Right atrium auricular region (tissue), 2 donors: ENCODE data around the gene CNGA1. TPM values are rescaled to one million over a fixed set of nuclear protein-coding genes. Genes with fewer than 3 reads are reported as not detected.
A peak's percentile ranks its signal among the peaks of the same experiment; 100 is the strongest.

Source experiments
- DNase-seq: peaks from one replicate; pipeline ENCODE4 v3.0.0-alpha.2; 2019; ENCODE audit warnings: low spot score
- H3K27ac ChIP-seq, 2 donors: fragments of 200-600 bp; sonication (generic); 1 replicate in 1 of 2; 2 replicates in 1 of 2; pipeline ENCODE4 v1.5.1; 2016 to 2019
- H3K27me3 ChIP-seq, 2 donors: fragments of 200-600 bp; sonication (generic); one replicate each; pipeline versions ENCODE4 v1.5.1 to v1.6.0; 2017 to 2019
- H3K36me3 ChIP-seq: fragments of 200-600 bp; sonication (generic); one replicate; pipeline ENCODE4 v1.5.1; 2016
- H3K4me1 ChIP-seq, 2 donors: fragments of 200-600 bp; sonication (generic); one replicate each; pipeline versions ENCODE4 v1.5.1 to v1.6.0; 2017 to 2019
- H3K4me3 ChIP-seq, 2 donors: fragments of 200-600 bp; sonication (generic); 1 replicate in 1 of 2; 2 replicates in 1 of 2; pipeline ENCODE4 v1.5.1; 2017 to 2019; ENCODE audit warnings: mild to moderate bottlenecking in 1 of 2, moderate library complexity in 1 of 2
- H3K9me3 ChIP-seq, 2 donors: fragments of 200-600 bp; sonication (generic); one replicate each; pipeline ENCODE4 v1.5.1; 2019
- CTCF ChIP-seq, 2 donors: fragments of 200-600 bp; sonication (generic); IDR thresholded peaks; one replicate each; pipeline ENCODE4 v1.5.1; 2019; ENCODE audit warnings: antibody characterized with exemption in 2 of 2
- total RNA-seq, 2 donors: library from RNA; depleted of rRNA; stranded (reverse); fragments of >200 nt; gene quantifications; one replicate each; pipeline ENCODE4 v1.1.0, GENCODE V29; 2016

The CNGA1 gene
- under 1 TPM in 1 of 2 donors, not detected in 1; 0.24 TPM for total RNA-seq

DNA sequence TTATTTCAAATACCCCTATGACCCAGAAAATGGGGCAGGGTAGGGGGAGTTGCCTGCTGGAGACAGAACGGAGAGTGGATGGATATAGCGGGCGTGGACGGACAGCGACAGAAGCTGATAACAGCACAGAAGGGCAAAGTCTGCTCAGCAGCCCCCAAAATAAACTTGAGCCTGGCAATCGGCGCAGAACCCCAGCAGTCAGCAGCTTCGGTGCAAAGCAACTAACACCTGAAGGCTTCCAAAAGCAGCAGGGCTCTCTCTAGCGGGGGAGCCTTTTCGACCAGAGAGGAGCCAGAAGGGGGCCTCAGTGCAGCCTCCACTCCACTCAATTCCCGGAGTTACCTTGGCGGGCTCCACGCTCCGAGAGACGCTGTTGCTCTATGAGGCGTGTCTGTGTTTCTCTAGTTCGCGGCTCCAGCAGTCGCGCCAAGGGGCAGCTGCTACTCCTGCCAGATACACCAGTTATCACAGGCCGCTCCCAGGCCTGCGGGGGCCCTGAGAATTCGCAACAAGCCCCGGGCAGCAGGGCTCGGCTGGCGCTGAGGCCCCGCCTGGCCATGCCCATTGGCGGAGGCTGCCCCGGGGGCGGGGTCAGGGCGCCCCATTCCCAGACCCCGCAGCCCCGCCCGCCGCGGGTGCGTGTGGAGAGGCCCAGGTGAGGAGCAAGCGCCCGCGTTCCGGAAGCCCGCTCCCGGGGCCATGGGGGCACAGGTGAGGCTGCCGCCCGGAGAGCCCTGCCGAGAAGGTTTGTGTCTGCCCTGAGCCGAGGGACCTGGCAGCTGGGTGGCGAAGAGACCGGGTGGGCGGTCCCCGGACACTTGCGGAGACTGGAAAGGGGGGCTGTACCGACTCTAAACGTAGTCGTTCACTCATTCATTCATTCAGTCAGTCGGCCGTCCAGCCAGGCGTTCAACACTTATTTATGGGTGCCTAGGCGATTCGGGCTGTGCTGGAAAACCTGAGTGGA lies at the start of gene CNGA1, which contains the start of gene NIPAL1:
TSS of gene CNGA1 (minus strand) at position 541 of the 967 bp plus-strand sequence. CDS start 63,992 bp downstream, outside the sequence.
TSS of gene NIPAL1 (plus strand) at position 632 of the 967 bp plus-strand sequence. CDS start at position 700, 68 bp downstream.
- Histone ChIP-seq H3K27ac (peak within 1 kb of the TSS; percentile 63 to 85), H3K36me3 (no peaks in the 10 kb centered on the region), H3K27me3 (peaks cover 0 to 4% of the 10 kb centered on the region in 2 donors), H3K4me1 (peaks cover 0 to 18% of the 10 kb centered on the region in 2 donors), H3K4me3 (peak within 1 kb of the TSS; percentile 66 to 68), H3K9me3 (no peaks in the 10 kb centered on the region)
- DNase-seq = peak; percentile 70
- peak in 1 of 2 donors; percentile 57 for TF ChIP-seq CTCF (IDR thresholded peaks at IDR 0.05)

DNA sequence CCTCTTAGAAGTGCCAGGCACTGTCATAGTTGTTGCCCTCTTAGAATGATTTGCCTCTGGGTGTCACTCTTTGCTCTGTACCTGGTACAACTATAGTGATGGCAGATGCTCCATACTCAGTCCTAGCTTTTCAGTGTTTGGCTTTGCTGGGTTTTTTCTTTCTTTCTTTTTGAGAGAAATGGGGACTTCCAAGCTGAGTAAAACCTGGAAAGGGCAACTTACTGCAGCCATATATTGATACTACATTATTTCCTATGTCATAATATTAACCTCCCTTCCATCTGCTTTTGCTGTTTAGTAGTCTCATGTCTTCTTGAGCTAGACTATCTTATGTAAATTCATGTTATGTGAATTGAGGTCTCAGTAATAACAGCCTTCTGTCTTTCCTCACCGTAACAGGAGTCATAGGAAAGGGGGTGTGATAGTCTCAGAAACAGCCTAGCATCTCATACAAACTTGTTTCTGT lies 49.1 kb upstream of the CNGA1 start:
- no peak for TF ChIP-seq CTCF (IDR thresholded peaks at IDR 0.05)
- Histone ChIP-seq H3K4me3 (no peak overlapping the region), H3K27me3 (no peaks in the 10 kb centered on the region)

GRCh38 chr4:48064349-48064748 lies 47.9 kb upstream of the CNGA1 start:
- Histone ChIP-seq H3K4me1 (no peaks in the 10 kb centered on the region), H3K27ac (no peak overlapping the region), H3K4me3 (no peak overlapping the region), H3K36me3 (no peaks in the 10 kb centered on the region), H3K9me3 (no peaks in the 10 kb centered on the region), H3K27me3 (no peaks in the 10 kb centered on the region)
- no peak for DNase-seq
- TF ChIP-seq CTCF (IDR thresholded peaks at IDR 0.05) = no peak

More for the DNA sequence above, 49.1 kb upstream of the CNGA1 start:
- Histone ChIP-seq H3K9me3 (no peaks in the 10 kb centered on the region), H3K36me3 (no peaks in the 10 kb centered on the region), H3K27ac (no peak overlapping the region), H3K4me1 (no peaks in the 10 kb centered on the region)
- no peak for DNase-seq

- H3K4me1 ChIP-seq = no peaks in the 10 kb centered on the region
- no peak for TF ChIP-seq CTCF (IDR thresholded peaks at IDR 0.05)
- H3K4me3 ChIP-seq = no peak overlapping the region
- H3K27me3 ChIP-seq = no peaks in the 10 kb centered on the region
- no peaks in the 10 kb centered on the region for H3K36me3 ChIP-seq
- no peak overlapping the region for H3K27ac ChIP-seq
- no peak for DNase-seq
- H3K9me3 ChIP-seq = no peaks in the 10 kb centered on the region
Observed at GRCh38 chr4:48058617-48059530, 42.4 kb upstream of the CNGA1 start.

- Histone ChIP-seq H3K9me3 (no peaks in the 10 kb centered on the region), H3K27me3 (no peaks in the 10 kb centered on the region), H3K36me3 (no peaks in the 10 kb centered on the region), H3K4me1 (peaks cover 0 to 12% of the 10 kb centered on the region in 2 donors), H3K4me3 (no peak overlapping the region), H3K27ac (no peak overlapping the region)
- TF ChIP-seq CTCF (IDR thresholded peaks at IDR 0.05) = no peak
- DNase-seq = no peak
Observed at GRCh38 chr4:48051078-48051477, 34.6 kb upstream of the CNGA1 start.
